Right renal cortex interstitium (tissue), 3 donors: ENCODE data around the gene NPFFR1. TPM values are rescaled to one million over a fixed set of nuclear protein-coding genes. Genes with fewer than 3 reads are reported as not detected.

Experiments used
- DNase-seq, 3 donors: peaks; one replicate each; pipeline ENCODE4 v3.0.0-alpha.2; 2013; ENCODE audit warnings: low read depth in 3 of 3, low spot score in 2 of 3
- polyA plus RNA-seq, 3 donors: library from polyadenylated mRNA; unstranded; fragments of 120-200 nt; gene quantifications; one replicate each; pipeline ENCODE4 v1.2.1, GENCODE V29; 2013; ENCODE audit not compliant: insufficient read length in 3 of 3

NPFFR1 gene
- polyA plus RNA-seq, 3 donors: 0.12 to 0.15 (median 0.13) TPM

DNA sequence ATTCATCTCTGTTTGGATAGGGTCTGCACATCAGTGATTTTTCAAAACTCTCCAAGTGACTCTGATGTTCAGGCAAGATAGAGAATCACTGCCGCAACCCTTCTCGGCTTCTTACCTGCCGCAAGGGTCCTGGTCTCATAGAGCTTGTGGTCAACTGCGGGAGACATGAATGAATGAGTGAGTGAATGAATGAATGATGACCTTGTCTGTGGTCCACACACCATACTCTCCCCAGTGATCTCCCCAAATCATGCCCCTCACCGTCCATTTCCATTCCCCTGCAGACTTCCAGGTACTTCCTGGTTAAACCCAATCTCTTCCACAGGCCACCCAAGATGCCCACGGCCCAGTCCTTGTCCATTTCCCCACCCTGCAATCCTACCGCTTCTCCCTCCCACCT, 5.9 kb upstream of the NPFFR1 start:
- DNase-seq: no peak

DNA sequence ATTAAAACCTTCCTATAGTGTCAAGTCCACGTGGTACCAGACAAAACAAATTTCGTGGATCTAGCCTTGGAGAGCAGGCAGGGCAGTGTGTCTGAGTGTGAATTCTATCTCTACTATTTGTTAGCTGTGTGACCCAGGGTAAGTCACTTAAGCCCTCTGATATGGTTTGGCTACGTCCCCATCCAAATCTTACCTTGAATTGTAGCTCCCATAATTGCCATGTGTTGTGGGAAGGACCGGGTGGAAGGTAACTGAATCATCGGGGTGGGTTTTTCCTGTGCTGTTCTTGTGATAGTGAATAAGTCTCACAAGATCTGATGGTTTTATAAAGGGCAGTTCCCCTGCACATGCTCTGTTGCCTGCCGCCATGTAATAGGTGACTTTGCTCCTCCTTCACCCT, 2.8 kb upstream of the NPFFR1 start:
- no peak for DNase-seq

DNA sequence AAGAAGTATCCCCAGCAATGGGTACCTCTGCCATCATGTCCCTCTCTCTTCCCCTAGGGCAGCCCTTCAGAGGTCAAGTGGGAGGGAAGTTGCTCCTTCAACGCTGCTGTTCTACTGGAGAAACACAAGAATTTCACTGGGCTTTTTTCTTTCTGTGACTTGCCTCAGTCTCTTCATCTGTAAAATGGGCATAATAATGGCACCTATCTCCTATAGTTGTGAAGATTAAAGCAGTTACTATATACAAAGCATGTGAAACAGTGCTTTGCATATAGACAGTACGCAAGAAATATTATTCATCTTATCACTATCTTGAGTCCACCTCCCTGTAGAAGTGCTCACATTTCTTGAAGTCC, 1.6 kb upstream of the NPFFR1 start:
- DNase-seq: no peak

DNA sequence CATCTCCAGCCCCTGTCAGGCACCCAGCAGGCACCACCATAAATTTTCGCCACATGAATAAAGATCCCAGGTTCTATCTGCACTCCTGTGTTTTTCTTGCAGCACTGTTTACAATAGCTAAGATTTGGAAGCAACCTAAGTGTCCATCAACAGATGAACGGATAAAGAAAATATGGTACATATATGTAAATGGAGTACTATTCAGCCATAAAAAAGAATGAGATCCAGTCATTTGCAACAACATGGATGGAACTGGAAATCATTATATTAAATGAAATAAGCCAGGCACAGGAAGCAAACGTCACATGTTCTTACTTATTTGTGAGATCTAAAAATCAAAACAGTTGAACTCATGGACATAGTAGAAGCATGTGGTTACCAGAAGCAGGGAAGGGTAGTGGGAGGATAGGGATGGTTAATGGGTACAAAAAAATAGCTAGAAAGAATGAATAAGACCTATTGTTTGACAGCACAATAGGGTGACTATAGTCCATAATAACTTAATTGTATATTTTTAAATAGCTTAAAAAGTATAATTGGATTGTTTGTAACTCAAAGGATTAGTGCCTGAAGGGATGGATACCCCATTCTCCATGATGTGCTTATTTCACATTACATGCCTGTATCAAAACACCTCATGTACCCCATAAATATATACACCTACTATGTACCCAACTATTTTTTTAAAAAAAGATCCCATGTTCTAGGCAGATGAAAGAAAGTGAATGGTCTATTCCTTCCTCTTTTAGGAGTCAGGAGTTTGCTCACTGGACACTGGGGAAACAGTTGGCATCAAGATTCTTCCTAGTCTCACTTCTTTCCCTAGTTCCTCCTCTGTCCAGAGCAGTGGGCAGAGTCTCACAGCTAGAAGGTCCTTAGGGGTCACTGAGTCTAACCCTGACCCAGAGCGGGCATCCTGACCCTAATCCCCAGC, 1.0 kb upstream of the NPFFR1 start:
- no peak for DNase-seq

DNA sequence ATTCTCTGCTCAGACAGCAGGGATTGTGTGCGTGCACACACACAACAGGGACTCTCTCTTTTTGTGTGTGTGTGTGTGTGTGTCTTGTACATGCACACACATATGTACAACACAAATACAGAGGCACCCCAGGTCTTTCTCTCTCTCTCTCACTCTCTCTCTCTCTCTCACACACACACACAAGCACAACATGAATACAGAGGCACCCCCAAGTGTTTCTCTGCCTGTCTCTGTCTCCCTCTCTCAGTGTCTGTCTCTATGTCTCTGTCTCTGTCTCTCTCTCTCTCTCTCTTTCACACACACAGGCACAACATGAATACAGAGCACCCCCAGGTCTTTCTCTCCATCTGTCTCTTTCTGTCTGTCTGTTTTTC, 746 bp downstream of the NPFFR1 start:
- DNase-seq: no peak

DNA sequence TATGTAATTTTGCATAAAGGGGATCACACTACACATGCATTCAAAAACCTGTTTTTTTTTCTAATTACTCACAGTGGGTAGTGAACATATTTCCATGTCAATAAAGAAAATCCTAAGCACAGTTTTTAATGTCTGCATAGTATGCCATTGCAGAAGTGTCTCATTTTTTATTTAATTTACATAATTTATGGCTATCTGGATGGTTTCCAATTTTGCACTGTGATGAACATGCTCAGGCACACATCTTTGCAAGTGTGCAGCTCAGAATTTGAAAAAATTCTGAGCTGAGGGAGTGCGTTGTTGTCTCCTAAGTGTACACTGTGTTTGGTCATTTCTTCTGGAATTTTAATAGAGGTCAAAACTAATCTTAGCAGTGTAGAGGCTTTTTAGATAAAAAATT, 2.2 kb downstream of the NPFFR1 start:
- DNase-seq: no peak

DNA sequence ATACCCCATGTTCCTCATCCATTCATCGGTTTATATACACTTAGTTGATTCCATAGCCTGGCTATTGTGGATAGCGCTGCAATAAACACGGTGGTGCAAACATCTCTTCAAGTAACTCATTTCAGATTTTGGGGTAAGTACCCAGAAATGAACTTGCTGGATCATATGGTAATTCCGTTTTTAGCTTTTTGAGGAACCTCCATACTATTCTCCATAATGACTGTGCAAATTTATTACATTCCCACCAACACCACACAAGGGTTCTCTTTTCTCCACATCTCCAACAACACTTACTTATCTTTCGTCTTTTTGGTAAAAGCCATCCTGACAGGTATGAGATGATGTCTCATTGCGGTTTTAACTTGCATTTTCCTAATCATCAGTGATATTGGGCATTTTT, 3.7 kb downstream of the NPFFR1 start:
- DNase-seq: no peak

DNA sequence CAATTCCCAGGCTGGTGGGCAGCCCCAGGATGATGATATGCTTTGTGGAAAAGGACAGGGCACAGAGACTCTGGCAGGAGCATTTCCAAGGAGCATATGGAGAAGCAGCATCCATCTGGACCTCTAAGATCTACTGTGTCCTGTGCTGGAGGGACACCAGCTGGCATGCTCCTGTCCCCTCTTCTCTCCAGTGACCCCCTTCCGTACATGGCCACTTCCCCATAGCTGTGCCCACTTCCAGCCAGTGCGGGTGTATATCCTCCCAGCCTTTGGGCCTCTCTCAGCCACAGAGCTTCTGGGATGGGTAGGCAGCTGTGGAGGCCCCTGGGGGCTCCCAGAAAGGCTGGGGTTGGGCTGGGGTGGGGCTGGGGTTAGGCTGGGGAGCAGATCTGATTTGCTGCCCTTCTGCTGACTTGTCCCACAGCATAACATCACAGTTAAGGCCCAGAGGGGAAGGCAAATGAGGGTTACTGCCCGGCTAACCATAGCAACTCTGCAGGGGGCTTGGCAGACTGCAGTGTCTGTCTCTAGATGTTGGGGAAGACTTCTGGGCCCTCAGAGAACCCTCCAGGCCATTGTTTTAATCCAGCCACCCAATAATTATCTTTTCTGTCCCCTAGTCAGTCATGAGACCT, 6.3 kb downstream of the NPFFR1 start:
- DNase-seq: no peak

DNA sequence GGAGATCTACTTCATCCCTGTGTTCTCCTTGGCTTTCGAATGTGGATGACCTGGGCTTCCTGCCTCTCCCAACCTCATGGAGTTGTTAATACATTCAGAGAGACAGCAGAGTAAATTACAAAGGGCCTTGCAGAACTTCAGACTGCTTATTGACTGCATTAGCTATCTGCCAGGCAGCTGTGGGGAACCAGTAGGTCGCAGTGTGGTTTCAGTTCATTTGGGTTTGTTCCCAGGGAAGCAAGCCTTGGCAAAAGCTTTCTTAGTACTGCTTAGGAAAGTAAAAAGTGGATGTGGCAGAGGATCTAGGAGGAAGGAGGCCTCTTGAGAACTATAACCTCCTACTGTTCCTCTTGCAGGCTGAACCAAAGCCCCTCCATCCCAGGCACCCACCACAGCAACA, 9.2 kb downstream of the NPFFR1 start:
- DNase-seq: no peak

DNA sequence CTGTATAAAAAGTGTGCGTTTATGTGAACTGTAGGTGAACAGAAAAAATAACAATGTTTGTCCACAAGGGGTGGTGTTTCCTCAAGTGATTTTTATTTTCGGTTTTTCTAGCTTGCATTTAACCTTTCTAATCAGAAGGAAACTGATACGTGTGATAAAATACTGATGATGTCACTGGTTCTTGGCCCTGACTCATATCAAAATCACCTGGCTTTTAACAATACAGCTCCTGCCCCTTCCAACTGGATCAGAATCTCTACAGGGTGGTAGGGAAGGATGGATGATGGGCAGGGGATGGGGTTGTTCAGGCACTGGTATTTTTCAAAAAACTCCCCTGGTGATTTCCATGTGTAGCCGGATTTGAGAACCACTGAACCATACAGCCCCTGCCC, 10.9 kb downstream of the NPFFR1 start:
- DNase-seq: no peak

DNA sequence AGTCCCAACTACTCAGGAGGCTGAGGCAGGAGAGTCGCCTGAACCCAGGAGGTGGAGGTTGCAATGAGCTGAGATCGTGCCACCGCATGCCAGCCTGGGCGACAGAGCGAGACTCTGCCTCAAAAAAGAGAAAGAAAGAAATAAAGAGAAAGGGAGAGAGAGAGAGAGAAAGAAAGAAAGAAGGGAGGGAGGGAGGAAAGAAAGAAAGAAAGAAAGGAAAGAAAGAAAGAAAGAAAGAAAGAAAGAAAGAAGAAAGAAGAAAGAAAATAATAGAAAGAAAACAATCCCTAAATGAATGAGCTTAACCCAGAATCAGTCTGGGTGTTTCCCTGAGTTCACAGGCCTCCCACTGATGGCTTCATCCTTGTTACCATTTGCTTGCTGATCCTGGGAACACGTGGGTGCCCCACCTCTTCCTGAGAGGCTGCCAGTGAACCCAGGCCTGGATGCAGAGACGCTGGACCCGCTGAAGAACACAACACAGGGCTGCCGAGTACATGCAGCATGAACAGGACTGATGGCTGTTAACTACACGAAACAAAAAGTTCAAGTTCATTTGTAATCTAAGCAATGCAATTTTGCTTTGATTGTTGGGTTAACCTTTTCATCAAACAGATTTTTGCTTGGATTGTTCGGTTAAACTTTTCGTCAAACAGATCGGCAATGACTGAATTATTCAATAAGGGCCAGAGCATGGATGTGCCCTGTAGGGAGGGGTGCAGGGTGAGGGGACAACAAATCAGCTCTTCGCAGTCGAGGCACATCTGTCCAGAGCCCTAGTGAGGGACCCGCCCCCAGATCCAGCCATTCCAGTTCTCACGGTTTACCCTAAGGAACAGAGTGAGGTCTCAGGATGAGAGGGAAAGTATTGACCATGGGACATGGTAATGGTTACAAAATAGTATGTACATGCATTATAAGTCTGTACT, 11.5 kb downstream of the NPFFR1 start:
- no peak for DNase-seq

DNA sequence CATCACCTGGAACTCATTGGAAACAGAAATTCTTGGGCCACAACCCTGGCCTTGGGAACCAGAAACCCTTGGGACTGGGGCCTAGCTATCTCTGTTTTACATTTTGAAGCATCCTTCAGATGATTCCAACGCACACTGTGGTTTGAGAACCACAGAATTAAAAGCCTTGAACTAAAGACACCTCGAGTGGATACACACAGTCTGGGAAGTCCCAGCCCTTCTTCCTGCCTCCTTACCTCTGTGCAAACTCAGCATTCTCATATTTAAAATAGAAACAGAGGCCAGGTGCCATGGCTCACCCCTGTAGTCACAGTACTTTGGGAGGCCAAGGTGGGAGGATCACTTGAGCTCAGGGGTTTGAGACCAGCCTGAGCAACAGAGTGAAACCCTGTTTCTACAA, 12.9 kb downstream of the NPFFR1 start:
- no peak for DNase-seq

DNA sequence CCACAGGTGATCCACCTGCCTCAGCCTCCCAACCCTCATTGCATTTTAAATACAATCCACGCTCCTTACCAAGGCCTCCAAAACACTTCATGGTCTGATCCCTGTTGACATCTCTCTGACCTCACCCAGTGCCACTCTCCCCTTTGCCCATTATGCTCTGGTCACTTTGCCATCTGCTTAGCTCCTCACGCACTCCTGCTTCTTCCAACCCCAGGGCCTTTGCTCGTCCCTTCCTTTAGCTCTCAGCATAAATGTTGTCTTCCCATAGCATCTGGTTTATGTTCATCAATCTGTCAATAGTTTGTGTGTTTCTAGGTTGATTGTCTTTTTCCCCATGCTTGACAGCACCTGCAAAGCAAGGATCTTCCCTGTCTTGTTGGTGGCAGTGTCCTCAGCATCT, 14.1 kb downstream of the NPFFR1 start:
- DNase-seq: no peak

DNA sequence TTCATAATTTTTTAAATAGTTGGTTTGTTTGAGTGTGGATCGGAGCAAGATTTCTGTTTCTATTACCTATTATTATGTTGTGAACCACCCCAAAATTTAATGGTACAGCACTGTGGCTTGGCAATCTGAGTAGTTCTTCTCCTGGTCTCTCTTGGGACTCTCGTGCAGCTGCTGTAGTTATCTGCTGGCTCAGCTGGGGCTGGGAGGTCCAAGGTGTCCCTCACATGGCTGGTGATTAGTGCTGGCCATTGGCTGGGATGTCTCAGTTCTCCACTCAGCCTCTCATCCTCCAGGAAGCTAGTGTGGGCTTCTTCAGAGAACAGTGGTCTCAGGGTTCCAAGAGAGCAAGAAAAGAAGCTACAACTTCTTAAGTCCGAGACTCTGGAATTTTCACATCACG, 15.4 kb downstream of the NPFFR1 start:
- DNase-seq: no peak

DNA sequence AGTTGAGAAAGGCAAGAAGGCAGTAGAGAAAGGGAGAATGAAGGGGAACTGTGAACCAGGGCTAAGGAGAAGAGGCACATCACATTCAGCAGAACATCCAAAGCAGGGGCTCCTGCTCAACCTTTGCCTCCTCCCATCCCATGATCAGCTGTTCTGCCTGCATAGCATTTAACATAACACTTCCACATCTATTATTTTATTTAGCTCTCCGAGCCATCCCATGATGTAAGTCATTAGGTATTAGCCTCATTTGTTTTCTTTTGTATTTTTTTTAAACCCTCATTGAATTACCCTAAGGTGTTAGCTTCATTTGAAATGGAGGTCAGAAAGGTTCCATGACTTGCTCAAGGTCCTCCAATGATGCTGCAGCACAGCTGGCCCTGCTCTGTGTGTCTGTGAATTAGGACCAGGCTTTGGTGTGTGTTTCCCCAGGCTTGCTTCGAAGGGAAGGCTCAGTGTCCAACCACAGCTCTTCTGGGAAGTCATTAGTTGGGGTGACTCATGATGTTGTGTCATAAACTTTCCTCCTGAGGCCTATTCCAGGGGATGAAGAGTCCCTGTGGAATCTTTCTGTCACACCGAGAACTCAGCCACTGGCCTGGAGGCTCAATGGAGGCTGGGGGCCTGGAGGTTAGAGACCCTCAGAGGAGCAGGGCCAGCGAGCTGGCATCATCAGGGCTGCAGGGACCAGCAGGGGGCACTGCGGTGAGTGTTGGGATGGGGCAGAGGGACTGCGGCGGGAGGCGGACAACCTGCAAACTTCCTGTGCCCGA, 16.5 kb downstream of the NPFFR1 start:
- no peak for DNase-seq

DNA sequence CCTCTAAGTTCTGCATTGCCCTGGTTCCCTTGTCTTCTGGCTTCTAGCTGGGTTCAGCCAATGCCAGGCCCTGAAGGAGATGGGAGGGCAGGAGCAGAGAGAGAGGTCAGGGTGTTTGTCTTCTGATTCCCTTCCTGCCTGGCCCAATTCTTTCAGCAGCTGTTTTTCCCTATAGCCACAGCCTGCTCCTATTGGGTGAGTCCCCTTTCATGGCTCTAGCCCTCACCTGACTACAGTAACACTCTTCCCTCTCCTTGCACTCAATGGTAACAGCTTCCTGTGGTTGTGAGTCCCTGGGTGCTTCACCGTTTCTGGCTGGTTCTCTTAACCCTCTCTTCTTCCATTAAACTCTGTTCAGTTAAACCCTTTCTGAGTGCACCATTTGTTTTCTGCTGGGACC, 17.1 kb downstream of the NPFFR1 start:
- no peak for DNase-seq

DNA sequence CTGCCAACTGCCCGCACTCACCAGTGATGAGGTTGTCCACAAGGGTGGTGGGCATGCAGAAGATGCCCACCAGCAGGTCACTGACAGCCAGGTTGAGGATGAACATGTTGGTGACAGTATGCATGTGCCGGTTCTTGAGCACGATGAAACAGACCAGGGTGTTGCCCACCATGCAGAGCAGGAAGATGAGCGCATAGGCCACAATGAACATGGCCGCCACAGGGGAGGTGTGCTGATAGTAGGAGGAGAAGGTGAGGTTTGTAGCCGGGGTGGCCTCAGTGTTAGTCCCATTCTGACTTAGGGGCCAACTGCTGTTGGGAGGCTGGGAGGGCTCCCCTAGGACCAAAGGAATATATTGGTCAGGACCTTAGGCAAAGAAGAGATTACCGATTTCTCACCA, 17.7 kb downstream of the NPFFR1 start:
- DNase-seq: no peak

DNA sequence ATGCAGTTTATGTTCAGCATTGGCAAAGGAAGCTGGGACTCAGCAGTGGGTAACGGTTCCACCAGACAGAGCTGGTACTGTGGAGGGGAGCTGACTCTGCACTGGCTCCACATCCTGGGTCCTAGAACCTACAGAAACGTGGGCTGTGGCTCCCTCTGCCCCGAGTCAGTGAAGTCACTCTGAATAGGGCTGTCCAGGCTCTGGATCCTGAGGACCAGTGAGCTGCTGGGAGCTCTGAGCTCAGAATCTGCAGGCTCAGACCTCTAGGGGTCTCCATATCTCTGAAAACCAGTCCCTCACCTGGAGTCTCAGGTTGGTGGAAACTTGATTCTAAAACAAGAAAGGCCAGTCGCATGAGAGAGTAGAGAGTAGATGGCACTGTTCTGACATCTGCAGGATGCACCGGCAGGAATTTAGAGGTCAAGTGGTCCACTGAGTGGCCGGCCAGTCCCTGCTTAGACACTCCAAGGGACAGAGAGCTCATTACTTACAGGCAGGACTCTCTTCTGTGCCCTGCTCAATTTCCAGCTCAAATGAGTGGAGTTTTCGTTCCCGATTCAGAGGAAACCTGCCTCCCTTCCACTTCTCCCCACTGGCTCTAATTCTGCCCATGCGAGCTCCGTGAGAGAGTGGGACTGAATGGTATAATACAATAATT, 18.6 kb downstream of the NPFFR1 start:
- no peak for DNase-seq

DNA sequence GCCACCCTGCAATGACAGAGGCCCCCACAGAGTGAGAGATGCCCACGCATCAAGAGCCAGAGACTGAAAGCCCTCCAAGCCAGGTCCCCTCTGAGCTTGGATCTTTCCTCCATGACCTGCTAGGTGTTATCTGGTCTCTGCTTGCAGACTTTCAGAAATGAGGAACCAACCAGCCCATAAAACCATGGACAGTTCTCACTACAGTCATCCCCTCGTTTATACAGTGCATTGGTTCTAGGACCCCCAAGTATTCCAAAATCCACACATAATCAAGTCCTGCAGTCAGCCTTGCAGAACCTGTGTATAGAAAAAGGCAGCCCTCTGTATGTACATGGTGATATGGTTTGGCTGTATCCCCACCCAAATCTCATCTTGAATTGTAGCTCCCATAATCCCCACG, 23.1 kb downstream of the NPFFR1 start:
- DNase-seq: no peak

DNA sequence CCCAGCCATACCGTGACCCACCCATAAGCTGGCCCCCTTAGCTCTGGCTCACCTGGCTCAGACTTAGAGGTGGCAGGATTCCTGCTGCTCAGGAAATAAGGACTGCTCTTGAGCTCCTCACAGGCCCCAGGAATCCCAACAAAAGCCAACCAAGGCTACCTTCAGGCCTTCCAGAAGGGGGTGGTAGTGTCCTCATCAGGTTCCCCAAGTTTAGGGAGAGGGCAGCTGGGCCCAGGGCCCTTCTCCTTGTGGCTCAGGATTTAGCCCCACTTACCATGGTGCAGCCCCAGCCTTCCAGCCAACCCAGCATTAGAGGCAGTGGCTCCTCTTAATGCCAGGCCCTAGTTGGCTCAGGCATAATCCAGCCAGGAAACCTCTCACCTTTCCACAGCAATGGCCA, 23.5 kb downstream of the NPFFR1 start:
- no peak for DNase-seq
